ENCODE data around the gene CACNG1.

GRCh38 chr17:67066717-67067116 is 22.4 kb downstream of the CACNG1 start:
- TF ChIP-seq CTCF (IDR thresholded peaks at IDR 0.05; ENCODE audit: low read depth, low read length), result no peak
- no peak for TF ChIP-seq POLR2A (IDR thresholded peaks at IDR 0.05; ENCODE audit: extremely low read depth, insufficient read length)
- TF ChIP-seq MAX (IDR thresholded peaks at IDR 0.05; ENCODE audit: low read depth, low read length), result no peak
- no peak for TF ChIP-seq MYC (IDR thresholded peaks at IDR 0.05; ENCODE audit: low read depth, low read length)
